GM18526 (cell line): ENCODE measurements around the gene SPATA3.

Experiments used
- POLR2A ChIP-seq: IDR thresholded peaks from 3 replicates; pipeline ENCODE4 v1.6.1; 2011; ENCODE audit not compliant: insufficient read length; ENCODE audit errors: extremely low read depth

SPATA3 gene

GRCh38 chr2:231043796-231044195 is 47.9 kb downstream of the SPATA3 start:
- no peak for TF ChIP-seq POLR2A

DNA sequence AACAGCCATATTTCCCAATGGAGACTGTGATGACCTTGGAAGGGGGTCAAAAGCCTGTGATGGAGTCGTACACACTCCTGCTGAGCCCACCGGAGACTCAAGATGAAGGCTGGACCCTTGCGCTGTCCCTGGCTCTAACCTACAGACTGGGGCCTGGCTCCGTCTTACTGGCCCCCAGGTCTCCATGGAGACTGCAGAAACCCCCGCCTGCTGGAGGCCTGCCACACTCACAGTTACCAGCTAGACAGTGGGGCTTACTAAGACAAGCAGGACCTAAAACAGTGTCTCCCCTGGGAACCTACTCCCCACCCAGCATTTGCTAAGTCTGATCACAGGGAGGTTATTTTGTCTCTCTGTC is 51.0 kb downstream of the SPATA3 start:
- TF ChIP-seq POLR2A, result no peak

GRCh38 chr2:231047274-231047922 is 51.5 kb downstream of the SPATA3 start:
- TF ChIP-seq POLR2A, result no peak

DNA sequence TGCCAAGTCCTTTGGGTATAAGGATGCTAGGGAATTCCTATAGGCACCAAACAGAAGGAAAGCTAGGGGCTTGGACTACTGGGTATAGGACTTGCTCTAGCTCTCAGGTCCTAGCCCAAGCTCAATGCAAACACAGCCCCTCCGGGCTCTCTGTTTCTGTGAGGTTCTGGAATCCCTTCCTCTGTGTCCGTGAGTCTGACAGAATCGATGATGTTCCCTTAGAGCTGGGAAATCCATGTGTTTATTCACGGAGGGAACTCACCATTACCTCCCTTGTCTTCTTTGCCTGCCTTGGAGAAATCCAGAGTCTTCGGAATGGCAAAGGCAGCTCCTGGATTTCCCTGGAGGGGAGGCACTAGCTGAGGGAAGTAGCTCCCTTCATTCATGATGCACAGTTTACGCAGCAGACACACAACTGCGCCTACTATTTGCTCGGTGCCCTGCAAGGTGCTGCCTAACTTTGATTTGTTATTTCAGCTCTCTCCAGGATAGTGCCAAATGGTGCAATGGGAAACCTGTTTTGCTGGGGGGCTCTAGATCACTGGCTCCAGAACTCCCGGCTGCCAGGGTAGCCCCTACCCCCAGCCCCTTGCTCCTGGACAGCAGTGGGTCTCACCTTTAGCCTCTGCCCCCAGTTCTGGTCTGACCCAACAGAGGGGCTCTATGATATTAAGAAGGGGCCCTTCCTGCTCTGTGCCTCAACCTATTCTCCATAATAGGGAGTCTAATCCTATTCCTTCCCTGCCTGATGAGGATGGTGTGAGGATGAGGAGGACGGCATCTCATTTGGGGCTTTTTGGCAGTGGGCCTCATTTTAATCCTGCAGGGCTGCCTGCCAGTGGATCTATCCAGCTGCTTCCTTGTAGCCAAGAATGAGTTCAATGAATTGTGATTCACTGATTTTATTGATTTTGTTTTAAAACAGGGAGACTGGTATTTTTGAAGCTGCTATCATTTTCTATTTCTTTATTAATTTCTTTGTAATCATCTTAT is 52.3 kb downstream of the SPATA3 start:
- TF ChIP-seq POLR2A, result no peak

GRCh38 chr2:231049286-231050017 is 53.5 kb downstream of the SPATA3 start:
- TF ChIP-seq POLR2A, result no peak

DNA sequence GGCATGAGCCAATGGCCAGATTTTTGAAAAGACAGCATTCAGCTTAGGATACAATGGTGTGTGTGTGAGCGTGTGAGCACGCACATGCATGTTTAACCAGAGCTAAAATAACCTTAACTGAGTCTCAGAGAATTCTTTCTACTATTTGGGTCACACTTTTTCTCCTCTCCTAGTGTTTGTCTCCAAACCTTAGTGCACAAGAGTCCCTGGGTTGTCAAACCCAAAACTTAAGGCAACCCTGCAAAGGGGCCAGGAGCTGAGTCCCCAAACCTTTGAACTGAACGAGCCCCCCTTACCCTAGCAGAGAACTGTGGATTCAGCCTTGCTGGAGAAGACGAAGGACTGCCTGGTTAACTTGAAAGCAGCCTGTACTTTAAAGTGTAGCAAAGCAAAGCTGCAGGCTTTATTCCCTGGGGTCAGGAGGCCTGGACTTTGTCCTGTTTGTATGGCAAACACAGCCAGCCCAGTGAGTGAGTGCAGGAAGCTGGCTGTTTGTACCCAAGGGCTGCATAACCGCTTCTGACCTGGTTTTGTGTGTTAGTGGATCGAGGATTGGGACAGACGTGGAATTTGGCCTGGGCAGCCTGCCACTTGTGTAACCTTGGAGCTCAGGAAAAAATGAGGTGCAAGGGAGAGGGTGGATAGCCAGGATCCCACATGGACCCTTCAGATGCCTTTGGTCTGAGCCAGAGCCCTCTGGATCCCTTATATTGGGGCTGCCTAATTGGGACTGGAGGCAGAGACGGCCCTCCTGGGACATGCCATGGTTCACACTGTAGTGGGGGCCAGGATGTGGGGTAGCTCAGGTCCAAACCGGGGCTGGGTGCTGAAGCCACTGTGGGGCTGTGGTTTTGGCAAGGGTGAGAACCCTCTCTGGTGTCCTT is 54.3 kb downstream of the SPATA3 start:
- no peak for TF ChIP-seq POLR2A

DNA sequence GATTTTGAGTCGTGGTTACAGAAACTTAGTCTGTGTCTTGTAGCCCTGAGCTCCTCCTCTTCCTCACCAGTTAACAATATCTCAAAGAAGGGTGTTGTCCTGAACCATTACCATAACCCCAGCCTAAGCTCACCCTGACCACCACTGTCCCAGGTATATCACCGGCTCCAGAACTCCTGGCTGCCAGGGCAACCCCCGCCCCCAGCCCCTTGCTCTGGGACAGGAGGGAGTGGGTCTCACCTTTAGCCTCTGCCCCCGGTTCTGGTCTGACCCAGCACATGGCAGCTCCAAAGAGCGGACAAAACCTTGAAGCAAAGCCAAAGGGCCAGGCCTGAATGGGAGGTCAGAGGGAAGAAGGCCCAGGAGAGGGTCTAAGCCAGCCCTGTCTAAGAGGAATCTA is 55.2 kb downstream of the SPATA3 start:
- no peak for TF ChIP-seq POLR2A

- TF ChIP-seq POLR2A, result no peak
These were observed 56.9 kb downstream of the SPATA3 start for GRCh38 chr2:231052494-231053451.

- no peak for TF ChIP-seq POLR2A
These were observed 57.9 kb downstream of the SPATA3 start for GRCh38 chr2:231053846-231054245.

- peak; percentile 70 for TF ChIP-seq POLR2A
These were observed 60.8 kb downstream of the SPATA3 start, which contains the start of gene PSMD1 for GRCh38 chr2:231056453-231057416. Gene PSMD1 (plus strand): TSS chr2:231056867. CDS start chr2:231057026, 159 bp downstream.

DNA sequence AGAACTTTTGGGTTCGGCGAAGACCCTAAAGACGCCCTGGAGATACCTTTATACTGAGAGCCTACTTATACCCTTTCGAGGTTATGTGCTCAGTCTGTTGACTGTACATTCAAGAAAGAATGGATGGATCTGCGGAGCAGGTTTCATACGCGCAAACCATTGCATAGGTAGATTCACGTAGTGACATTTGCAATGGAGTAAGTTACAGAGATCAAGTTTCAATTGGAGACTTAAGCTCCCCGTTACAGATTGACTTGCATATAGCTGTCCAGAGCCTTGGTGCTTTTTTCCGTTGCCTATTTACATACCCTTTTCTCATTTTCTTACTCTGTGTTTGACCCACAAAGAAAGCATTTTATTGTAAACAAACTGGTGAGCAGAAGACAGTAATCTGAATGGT is 61.7 kb downstream of the SPATA3 start:
- TF ChIP-seq POLR2A, result no peak
